K562 (cell line): ENCODE measurements around the gene EHBP1L1. TPM values are rescaled to one million over a fixed set of nuclear protein-coding genes. Genes with fewer than 3 reads are reported as not detected.

Experiments used
- HNRNPLL ChIP-seq: fragments of 200-400 bp; formaldehyde crosslinking; IDR thresholded peaks from 2 replicates; pipeline ENCODE4 v1.6.1; 2017; ENCODE audit warnings: low read length, low read depth, mild to moderate bottlenecking; ENCODE audit not compliant: poor library complexity, severe bottlenecking
- NEUROD1 ChIP-seq: fragments of 150-350 bp; IDR thresholded peaks from 2 replicates; pipeline ENCODE4 v1.6.1; 2014; ENCODE audit warnings: borderline replicate concordance, low read length, low read depth; ENCODE audit not compliant: partially characterized antibody
- NFXL1 ChIP-seq: fragments of 450-650 bp; formaldehyde crosslinking; IDR thresholded peaks from 2 replicates; pipeline ENCODE4 v1.4.0; 2021; ENCODE audit warnings: mild to moderate bottlenecking
- ZNF347 ChIP-seq: fragments of 450-650 bp; formaldehyde crosslinking; IDR thresholded peaks from 2 replicates; pipeline ENCODE4 v1.4.0; 2020; ENCODE audit warnings: low read depth, mild to moderate bottlenecking, moderate library complexity
- polyA plus RNA-seq, 8 experiments: library from polyadenylated mRNA; depleted of rRNA in 4 of 8; stranded (reverse) in 5 of 8; unstranded in 3 of 8; fragments of >200 nt; fragmentation: Nextera tagmentation in 2 of 8; fragmentation: Illumina TruSeq in 1 of 8; extraction: Ambion mirVana in 2 of 8; extraction: Trizol in 1 of 8; gene quantifications; 2 replicates each; pipeline versions ENCODE4 v1.2.1 to v1.2.3, GENCODE V29; 2011 to 2014; ENCODE audit warnings: inconsistent platforms in 1 of 8, missing spikeins in 1 of 8
- total RNA-seq, 7 experiments: library from RNA; depleted of rRNA in 6 of 7; stranded (reverse); fragments of >200 nt in 6 of 7; fragmentation: Illumina TruSeq in 2 of 7; extraction: Trizol in 2 of 7; gene quantifications; 2 replicates each; pipeline versions ENCODE4 v1.2.1 to v1.2.3, GENCODE V29; 2011 to 2021; ENCODE audit warnings: low replicate concordance in 1 of 7
- TF ChIP-seq, protein P1 (sequence below): fragments of 250-450 bp; sonication (Bioruptor Pico); IDR thresholded peaks from 2 replicates; pipeline ENCODE4 v1.4.0; 2020
- TF ChIP-seq, protein P2 (sequence below): fragments of 250-450 bp; sonication (Bioruptor Pico); IDR thresholded peaks from 2 replicates; pipeline ENCODE4 v1.6.1; 2021; ENCODE audit warnings: mild to moderate bottlenecking
- TF ChIP-seq, protein P3 (sequence below): sonication (generic); formaldehyde crosslinking; IDR thresholded peaks from 2 replicates; pipeline ENCODE4 v1.8.0; 2023; ENCODE audit warnings: missing genetic modification reagents, mild to moderate bottlenecking, borderline replicate concordance
- TF ChIP-seq, protein P4 (sequence below): fragments of 200-800 bp; sonication (Bioruptor generic); IDR thresholded peaks from 2 replicates; pipeline ENCODE4 v1.6.1; 2016; ENCODE audit warnings: missing genetic modification characterization, missing compliant biosample characterization

Gene EHBP1L1
- total and polyA plus RNA-seq, 9 of the 15 experiments (the other 6 are each of a cell fraction or from before 2014, with no cell fraction given) = 0.03 to 87.1 (median 26.3) TPM

DNA sequence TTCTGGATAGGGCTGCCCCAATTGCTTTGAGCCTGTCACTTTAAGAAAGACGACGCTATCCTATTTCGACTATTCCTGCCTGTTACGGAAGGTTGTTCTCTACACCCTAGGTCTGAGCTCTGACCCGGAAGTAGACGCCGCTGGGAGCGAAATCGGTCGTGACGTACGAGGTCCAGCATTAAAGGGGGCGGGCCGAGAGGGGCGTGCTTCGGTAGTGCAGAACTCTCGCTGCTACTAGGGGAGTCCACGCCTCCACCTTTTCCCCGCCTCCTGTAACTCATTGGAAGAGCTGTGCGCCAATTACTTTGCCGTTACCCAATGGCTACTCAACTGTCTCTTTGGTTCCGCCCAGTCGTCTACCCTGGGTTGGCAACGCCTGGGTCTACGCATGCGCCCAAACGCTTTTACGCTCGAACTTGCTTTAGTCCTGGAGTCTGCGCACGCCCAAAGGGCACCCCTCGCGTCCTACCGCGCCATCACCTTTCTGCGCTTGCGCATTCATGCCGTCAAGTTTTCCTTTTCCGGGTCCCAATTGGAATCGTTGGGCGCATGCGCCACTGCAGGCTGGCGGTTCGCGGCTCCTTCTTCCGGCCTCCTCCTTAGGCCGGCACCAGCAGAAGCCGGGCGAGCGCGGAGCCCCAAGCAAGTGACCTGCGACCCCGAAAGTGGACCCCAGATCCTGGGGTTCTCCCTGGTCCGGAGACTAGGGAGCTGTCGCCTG, 39.5 kb downstream of the EHBP1L1 start, which contains the start of gene PCNX3 (continued):
- TF ChIP-seq ZNF347 (CRISPR knock-in tag) (no peak), HNRNPLL (peak; percentile 87), NEUROD1 (peak; percentile 94), NFXL1 (CRISPR knock-in tag) (no peak)
- TF ChIP-seq, protein P1, sequence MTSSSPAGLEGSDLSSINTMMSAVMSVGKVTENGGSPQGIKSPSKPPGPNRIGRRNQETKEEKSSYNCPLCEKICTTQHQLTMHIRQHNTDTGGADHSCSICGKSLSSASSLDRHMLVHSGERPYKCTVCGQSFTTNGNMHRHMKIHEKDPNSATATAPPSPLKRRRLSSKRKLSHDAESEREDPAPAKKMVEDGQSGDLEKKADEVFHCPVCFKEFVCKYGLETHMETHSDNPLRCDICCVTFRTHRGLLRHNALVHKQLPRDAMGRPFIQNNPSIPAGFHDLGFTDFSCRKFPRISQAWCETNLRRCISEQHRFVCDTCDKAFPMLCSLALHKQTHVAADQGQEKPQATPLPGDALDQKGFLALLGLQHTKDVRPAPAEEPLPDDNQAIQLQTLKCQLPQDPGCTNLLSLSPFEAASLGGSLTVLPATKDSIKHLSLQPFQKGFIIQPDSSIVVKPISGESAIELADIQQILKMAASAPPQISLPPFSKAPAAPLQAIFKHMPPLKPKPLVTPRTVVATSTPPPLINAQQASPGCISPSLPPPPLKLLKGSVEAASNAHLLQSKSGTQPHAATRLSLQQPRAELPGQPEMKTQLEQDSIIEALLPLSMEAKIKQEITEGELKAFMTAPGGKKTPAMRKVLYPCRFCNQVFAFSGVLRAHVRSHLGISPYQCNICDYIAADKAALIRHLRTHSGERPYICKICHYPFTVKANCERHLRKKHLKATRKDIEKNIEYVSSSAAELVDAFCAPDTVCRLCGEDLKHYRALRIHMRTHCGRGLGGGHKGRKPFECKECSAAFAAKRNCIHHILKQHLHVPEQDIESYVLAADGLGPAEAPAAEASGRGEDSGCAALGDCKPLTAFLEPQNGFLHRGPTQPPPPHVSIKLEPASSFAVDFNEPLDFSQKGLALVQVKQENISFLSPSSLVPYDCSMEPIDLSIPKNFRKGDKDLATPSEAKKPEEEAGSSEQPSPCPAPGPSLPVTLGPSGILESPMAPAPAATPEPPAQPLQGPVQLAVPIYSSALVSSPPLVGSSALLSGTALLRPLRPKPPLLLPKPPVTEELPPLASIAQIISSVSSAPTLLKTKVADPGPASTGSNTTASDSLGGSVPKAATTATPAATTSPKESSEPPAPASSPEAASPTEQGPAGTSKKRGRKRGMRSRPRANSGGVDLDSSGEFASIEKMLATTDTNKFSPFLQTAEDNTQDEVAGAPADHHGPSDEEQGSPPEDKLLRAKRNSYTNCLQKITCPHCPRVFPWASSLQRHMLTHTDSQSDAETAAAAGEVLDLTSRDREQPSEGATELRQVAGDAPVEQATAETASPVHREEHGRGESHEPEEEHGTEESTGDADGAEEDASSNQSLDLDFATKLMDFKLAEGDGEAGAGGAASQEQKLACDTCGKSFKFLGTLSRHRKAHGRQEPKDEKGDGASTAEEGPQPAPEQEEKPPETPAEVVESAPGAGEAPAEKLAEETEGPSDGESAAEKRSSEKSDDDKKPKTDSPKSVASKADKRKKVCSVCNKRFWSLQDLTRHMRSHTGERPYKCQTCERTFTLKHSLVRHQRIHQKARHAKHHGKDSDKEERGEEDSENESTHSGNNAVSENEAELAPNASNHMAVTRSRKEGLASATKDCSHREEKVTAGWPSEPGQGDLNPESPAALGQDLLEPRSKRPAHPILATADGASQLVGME (CRISPR knock-in tag) = peak; percentile 65; the same call in 1 of the 2 replicates
- TF ChIP-seq, protein P2, sequence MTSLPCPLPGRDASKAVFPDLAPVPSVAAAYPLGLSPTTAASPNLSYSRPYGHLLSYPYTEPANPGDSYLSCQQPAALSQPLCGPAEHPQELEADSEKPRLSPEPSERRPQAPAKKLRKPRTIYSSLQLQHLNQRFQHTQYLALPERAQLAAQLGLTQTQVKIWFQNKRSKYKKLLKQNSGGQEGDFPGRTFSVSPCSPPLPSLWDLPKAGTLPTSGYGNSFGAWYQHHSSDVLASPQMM (CRISPR knock-in tag) = no peak
- TF ChIP-seq, protein P3, sequence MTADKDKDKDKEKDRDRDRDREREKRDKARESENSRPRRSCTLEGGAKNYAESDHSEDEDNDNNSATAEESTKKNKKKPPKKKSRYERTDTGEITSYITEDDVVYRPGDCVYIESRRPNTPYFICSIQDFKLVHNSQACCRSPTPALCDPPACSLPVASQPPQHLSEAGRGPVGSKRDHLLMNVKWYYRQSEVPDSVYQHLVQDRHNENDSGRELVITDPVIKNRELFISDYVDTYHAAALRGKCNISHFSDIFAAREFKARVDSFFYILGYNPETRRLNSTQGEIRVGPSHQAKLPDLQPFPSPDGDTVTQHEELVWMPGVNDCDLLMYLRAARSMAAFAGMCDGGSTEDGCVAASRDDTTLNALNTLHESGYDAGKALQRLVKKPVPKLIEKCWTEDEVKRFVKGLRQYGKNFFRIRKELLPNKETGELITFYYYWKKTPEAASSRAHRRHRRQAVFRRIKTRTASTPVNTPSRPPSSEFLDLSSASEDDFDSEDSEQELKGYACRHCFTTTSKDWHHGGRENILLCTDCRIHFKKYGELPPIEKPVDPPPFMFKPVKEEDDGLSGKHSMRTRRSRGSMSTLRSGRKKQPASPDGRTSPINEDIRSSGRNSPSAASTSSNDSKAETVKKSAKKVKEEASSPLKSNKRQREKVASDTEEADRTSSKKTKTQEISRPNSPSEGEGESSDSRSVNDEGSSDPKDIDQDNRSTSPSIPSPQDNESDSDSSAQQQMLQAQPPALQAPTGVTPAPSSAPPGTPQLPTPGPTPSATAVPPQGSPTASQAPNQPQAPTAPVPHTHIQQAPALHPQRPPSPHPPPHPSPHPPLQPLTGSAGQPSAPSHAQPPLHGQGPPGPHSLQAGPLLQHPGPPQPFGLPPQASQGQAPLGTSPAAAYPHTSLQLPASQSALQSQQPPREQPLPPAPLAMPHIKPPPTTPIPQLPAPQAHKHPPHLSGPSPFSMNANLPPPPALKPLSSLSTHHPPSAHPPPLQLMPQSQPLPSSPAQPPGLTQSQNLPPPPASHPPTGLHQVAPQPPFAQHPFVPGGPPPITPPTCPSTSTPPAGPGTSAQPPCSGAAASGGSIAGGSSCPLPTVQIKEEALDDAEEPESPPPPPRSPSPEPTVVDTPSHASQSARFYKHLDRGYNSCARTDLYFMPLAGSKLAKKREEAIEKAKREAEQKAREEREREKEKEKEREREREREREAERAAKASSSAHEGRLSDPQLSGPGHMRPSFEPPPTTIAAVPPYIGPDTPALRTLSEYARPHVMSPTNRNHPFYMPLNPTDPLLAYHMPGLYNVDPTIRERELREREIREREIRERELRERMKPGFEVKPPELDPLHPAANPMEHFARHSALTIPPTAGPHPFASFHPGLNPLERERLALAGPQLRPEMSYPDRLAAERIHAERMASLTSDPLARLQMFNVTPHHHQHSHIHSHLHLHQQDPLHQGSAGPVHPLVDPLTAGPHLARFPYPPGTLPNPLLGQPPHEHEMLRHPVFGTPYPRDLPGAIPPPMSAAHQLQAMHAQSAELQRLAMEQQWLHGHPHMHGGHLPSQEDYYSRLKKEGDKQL (CRISPR knock-in tag) = no peak
- TF ChIP-seq, protein P4, sequence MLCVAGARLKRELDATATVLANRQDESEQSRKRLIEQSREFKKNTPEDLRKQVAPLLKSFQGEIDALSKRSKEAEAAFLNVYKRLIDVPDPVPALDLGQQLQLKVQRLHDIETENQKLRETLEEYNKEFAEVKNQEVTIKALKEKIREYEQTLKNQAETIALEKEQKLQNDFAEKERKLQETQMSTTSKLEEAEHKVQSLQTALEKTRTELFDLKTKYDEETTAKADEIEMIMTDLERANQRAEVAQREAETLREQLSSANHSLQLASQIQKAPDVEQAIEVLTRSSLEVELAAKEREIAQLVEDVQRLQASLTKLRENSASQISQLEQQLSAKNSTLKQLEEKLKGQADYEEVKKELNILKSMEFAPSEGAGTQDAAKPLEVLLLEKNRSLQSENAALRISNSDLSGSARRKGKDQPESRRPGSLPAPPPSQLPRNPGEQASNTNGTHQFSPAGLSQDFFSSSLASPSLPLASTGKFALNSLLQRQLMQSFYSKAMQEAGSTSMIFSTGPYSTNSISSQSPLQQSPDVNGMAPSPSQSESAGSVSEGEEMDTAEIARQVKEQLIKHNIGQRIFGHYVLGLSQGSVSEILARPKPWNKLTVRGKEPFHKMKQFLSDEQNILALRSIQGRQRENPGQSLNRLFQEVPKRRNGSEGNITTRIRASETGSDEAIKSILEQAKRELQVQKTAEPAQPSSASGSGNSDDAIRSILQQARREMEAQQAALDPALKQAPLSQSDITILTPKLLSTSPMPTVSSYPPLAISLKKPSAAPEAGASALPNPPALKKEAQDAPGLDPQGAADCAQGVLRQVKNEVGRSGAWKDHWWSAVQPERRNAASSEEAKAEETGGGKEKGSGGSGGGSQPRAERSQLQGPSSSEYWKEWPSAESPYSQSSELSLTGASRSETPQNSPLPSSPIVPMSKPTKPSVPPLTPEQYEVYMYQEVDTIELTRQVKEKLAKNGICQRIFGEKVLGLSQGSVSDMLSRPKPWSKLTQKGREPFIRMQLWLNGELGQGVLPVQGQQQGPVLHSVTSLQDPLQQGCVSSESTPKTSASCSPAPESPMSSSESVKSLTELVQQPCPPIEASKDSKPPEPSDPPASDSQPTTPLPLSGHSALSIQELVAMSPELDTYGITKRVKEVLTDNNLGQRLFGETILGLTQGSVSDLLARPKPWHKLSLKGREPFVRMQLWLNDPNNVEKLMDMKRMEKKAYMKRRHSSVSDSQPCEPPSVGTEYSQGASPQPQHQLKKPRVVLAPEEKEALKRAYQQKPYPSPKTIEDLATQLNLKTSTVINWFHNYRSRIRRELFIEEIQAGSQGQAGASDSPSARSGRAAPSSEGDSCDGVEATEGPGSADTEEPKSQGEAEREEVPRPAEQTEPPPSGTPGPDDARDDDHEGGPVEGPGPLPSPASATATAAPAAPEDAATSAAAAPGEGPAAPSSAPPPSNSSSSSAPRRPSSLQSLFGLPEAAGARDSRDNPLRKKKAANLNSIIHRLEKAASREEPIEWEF = no peak
